BE2C (cell line): ENCODE results near the gene STK32A.

Source experiments
- DNase-seq: peaks from one replicate; pipeline ENCODE4 v3.0.0-alpha.2; 2020
- H3K27me3 ChIP-seq: fragments of 250-450 bp; sonication (Bioruptor Pico); 2 replicates; pipeline ENCODE4 v1.5.1; 2020; ENCODE audit warnings: mild to moderate bottlenecking
- H3K36me3 ChIP-seq: fragments of 250-450 bp; sonication (Bioruptor Pico); 2 replicates; pipeline ENCODE4 v1.5.1; 2020; ENCODE audit warnings: mild to moderate bottlenecking
- H3K4me1 ChIP-seq: fragments of 250-450 bp; sonication (Bioruptor Pico); 2 replicates; pipeline ENCODE4 v1.5.1; 2020
- H3K4me3 ChIP-seq: 2 replicates; pipeline ENCODE4 v1.5.1; 2011; ENCODE audit warnings: low read depth, low read length
- H3K9me3 ChIP-seq: fragments of 250-450 bp; sonication (Bioruptor Pico); 2 replicates; pipeline ENCODE4 v1.5.1; 2020
- TF ChIP-seq, protein P1 (sequence below): IDR thresholded peaks from 2 replicates; pipeline ENCODE4 v1.5.1; 2012; ENCODE audit warnings: mild to moderate bottlenecking, low read depth, low read length

STK32A gene

DNA sequence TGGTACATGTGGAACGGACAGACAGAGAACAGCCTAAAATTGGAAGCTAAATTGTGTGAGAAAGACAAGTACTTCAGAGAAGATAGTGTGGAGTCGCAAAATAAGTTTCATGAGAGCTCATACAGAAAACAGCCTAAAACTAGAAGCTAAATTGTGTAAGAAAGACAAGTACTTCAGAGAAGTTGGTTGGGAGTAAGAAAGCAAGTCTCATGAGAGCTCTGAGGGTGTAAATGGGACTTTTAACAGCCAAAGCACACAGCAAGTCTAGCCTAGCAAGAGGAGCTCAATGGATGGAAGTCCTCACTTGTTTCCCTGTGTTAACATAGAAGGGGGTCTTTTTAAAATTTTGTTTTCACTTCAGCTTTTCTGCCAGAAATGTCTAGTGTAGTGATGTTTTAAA, 93.1 kb downstream of the STK32A start:
- DNase-seq = no peak
- TF ChIP-seq, protein P1, sequence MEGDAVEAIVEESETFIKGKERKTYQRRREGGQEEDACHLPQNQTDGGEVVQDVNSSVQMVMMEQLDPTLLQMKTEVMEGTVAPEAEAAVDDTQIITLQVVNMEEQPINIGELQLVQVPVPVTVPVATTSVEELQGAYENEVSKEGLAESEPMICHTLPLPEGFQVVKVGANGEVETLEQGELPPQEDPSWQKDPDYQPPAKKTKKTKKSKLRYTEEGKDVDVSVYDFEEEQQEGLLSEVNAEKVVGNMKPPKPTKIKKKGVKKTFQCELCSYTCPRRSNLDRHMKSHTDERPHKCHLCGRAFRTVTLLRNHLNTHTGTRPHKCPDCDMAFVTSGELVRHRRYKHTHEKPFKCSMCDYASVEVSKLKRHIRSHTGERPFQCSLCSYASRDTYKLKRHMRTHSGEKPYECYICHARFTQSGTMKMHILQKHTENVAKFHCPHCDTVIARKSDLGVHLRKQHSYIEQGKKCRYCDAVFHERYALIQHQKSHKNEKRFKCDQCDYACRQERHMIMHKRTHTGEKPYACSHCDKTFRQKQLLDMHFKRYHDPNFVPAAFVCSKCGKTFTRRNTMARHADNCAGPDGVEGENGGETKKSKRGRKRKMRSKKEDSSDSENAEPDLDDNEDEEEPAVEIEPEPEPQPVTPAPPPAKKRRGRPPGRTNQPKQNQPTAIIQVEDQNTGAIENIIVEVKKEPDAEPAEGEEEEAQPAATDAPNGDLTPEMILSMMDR = no peak
- no peaks in the 10 kb centered on the region for H3K27me3 ChIP-seq
- H3K4me1 ChIP-seq = no peaks in the 10 kb centered on the region
- H3K9me3 ChIP-seq = no peaks in the 10 kb centered on the region
- no peak overlapping the region for H3K4me3 ChIP-seq
- H3K36me3 ChIP-seq = no peaks in the 10 kb centered on the region

DNA sequence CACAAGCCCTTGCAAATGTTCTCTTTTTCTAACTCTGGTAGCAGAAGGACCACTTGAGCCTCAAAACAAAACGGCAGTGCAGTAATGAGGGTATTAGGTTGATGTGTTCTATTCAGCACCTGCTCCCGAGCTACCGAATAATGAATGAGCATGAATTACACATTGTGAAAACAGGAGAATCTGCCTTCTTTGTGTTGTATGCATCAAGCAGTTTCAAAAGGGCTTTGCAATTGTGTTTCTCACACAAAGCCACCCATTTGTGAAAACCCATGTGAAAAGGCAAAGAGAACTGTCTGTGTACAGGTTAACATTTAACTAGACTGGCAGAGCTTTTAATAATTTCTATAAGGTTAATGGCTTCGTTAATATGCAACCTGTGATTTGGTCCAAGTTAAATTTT, 97.8 kb downstream of the STK32A start:
- Histone ChIP-seq H3K9me3 (no peaks in the 10 kb centered on the region), H3K36me3 (no peaks in the 10 kb centered on the region), H3K4me1 (no peaks in the 10 kb centered on the region), H3K27me3 (no peaks in the 10 kb centered on the region), H3K4me3 (no peak overlapping the region)
- TF ChIP-seq, protein P1 = no peak
- DNase-seq = no peak

DNA sequence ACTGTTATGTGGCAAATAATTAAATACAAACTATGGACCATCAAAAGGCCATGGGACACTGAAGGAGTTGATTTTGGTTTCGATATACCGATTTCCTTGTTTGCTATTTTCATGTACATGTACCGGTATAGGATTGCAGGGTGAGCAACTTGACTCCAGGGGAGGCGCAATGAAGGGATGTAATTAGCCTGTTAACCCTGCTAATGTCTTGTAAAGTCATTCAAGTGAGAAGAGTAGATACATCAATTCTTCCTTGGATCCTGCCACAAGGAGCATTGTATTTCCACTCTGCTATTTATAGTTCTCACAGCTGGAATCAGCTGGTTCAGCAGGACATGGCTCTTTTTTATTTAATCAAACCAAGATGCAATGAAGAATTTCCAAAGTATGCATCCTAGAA, 102.0 kb downstream of the STK32A start:
- no peak for DNase-seq
- TF ChIP-seq, protein P1 = no peak
- no peaks in the 10 kb centered on the region for H3K36me3 ChIP-seq
- no peaks in the 10 kb centered on the region for H3K4me1 ChIP-seq
- no peaks in the 10 kb centered on the region for H3K27me3 ChIP-seq
- H3K9me3 ChIP-seq = no peaks in the 10 kb centered on the region
- H3K4me3 ChIP-seq = no peak overlapping the region

DNA sequence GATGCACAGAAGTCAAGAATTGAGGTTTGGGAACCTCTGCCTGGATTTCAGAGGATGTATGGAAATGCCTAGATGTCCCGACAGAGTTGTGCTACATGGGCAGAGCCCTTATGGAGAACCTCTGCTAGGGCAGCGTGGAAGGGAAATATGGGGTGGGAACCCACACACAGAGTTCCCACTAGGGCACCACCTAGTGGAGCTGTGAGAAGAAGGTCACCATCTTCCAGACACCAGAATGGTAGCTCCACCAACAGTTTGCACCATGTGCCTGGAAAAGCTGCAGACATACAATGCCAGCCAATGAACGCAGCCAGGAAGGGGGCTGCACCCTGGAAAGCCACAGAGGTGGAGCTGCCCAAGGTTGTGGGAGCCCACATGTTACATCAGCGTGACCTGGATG, 104.5 kb downstream of the STK32A start:
- TF ChIP-seq, protein P1 = peak; percentile 34

GRCh38 chr5:147340941-147341340, 106.1 kb downstream of the STK32A start:
- DNase-seq = no peak
- no peaks in the 10 kb centered on the region for H3K9me3 ChIP-seq
- no peaks in the 10 kb centered on the region for H3K36me3 ChIP-seq
- H3K4me3 ChIP-seq = no peak overlapping the region
- H3K4me1 ChIP-seq = no peaks in the 10 kb centered on the region
- TF ChIP-seq, protein P1 = no peak
- no peaks in the 10 kb centered on the region for H3K27me3 ChIP-seq

More for the DNA sequence above, 104.5 kb downstream of the STK32A start:
- H3K4me1 ChIP-seq = no peaks in the 10 kb centered on the region
- H3K9me3 ChIP-seq = no peaks in the 10 kb centered on the region
- no peak for DNase-seq
- no peaks in the 10 kb centered on the region for H3K27me3 ChIP-seq
- H3K4me3 ChIP-seq = no peak overlapping the region
- H3K36me3 ChIP-seq = no peaks in the 10 kb centered on the region

- TF ChIP-seq, protein P1 = no peak
- Histone ChIP-seq H3K9me3 (no peaks in the 10 kb centered on the region), H3K36me3 (no peaks in the 10 kb centered on the region), H3K4me3 (no peak overlapping the region), H3K27me3 (no peaks in the 10 kb centered on the region), H3K4me1 (no peaks in the 10 kb centered on the region)
- DNase-seq = no peak
These were observed 106.5 kb downstream of the STK32A start for GRCh38 chr5:147341345-147341744.
